HepG2 (cell line): Measurements from ENCODE around the gene MTMR3. TPM values are rescaled to one million over a fixed set of nuclear protein-coding genes. Genes with fewer than 3 reads are reported as not detected.

ENCODE experiments used
- ATAC-seq: fragments of 200-7000 bp; cut with Tn5 transposase; 3 replicates; pipeline ENCODE4 v1.9.1; 2020; ENCODE audit warnings: mild to moderate bottlenecking, moderate library complexity
- BruUV-seq: library from RNA; stranded (reverse); fragments of 400-500 nt; replicated peaks from 2 replicates; lab custom pipeline; 2021; lab: Mats Ljungman, UMichigan
- CTCF ChIA-PET: fragments of 300-600 bp; formaldehyde crosslinking; extraction: SDS; loops from one replicate; lab custom pipeline; 2021; ENCODE audit warnings: low total read pairs, inconsistent platforms, low intra/inter-chr PET ratio; lab: Yijun Ruan, JAX
- POLR2A ChIA-PET: fragments of 350-600 bp; sonication (Branson Sonifier 250); formaldehyde crosslinking; loops from one replicate; lab custom pipeline; 2020; ENCODE audit warnings: antibody characterized with exemption, inconsistent platforms; lab: Yijun Ruan, JAX
- DNase-seq: peaks from one replicate; pipeline ENCODE4 v3.0.0-alpha.2; 2015; ENCODE audit warnings: low spot score
- FAIRE-seq: peaks from 3 replicates; lab custom pipeline; 2011; peaks lifted over from hg19 to GRCh38; lab: Jason Lieb, UNC
- H2AFZ ChIP-seq: one replicate; pipeline ENCODE4 v1.6.1; 2011; ENCODE audit warnings: low read length, inconsistent platforms
- H3K27ac ChIP-seq: fragments of 300-600 bp; 3 replicates; pipeline ENCODE4 v1.8.0; 2011; ENCODE audit warnings: mixed run types, mild to moderate bottlenecking, mixed read lengths, low read length, inconsistent platforms; ENCODE audit not compliant: insufficient read depth; ENCODE audit errors: extremely low read length
- H3K27me3 ChIP-seq, 2 experiments: fragments of 200-600 bp in 1 of 2; 2 replicates in 1 of 2; 3 replicates in 1 of 2; pipeline versions ENCODE4 v1.6.0 to v1.8.0; 2011; ENCODE audit warnings: low read length in 2 of 2, mild to moderate bottlenecking in 2 of 2, moderate library complexity in 2 of 2, inconsistent platforms in 1 of 2; ENCODE audit not compliant: insufficient read depth in 2 of 2, control insufficient read depth in 1 of 2
- H3K36me3 ChIP-seq, 2 experiments: fragments of 200-600 bp in 1 of 2; replicated peaks in 1 of 2; 2 replicates in 1 of 2; 3 replicates in 1 of 2; pipeline versions ENCODE4 v1.5.1 to v1.8.0; 2011; ENCODE audit warnings: low read length in 2 of 2, inconsistent platforms in 1 of 2; ENCODE audit not compliant: insufficient read depth in 2 of 2, control insufficient read depth in 1 of 2
- H3K4me1 ChIP-seq: 2 replicates; pipeline ENCODE4 v1.5.1; 2012; ENCODE audit warnings: low read length, inconsistent platforms; ENCODE audit not compliant: insufficient read depth
- H3K4me2 ChIP-seq: 2 replicates; pipeline ENCODE4 v1.6.0; 2011; ENCODE audit warnings: low read depth, low read length, inconsistent platforms
- H3K4me3 ChIP-seq, 3 experiments: fragments of 200-600 bp in 1 of 3; sonication (generic), shearing (Covaris generic) in 1 of 3; replicated peaks in 1 of 3; 2 replicates each; pipeline ENCODE4 v1.5.1; 2011 to 2016; ENCODE audit warnings: low read length in 3 of 3, inconsistent platforms in 2 of 3, low read depth in 2 of 3, mild to moderate bottlenecking in 2 of 3, control low read depth in 1 of 3, mixed read lengths in 1 of 3; ENCODE audit not compliant: insufficient read depth in 1 of 3
- H3K79me2 ChIP-seq: one replicate; pipeline ENCODE4 v1.6.1; 2011; ENCODE audit warnings: low read length, inconsistent platforms; ENCODE audit not compliant: insufficient read depth
- H3K9ac ChIP-seq: 2 replicates; pipeline ENCODE4 v1.6.0; 2011; ENCODE audit warnings: mild to moderate bottlenecking, low read depth, low read length, inconsistent platforms; ENCODE audit not compliant: insufficient read depth
- H3K9me3 ChIP-seq: 2 replicates; pipeline ENCODE4 v1.5.1; 2012; ENCODE audit warnings: mild to moderate bottlenecking, low read length
- H4K20me1 ChIP-seq: 2 replicates; pipeline ENCODE4 v1.6.0; 2011; ENCODE audit warnings: inconsistent platforms, mild to moderate bottlenecking, low read length, moderate library complexity; ENCODE audit not compliant: insufficient read depth
- CBFB ChIP-seq: sonication (generic); formaldehyde crosslinking; IDR thresholded peaks from 2 replicates; pipeline ENCODE4 v1.4.0; 2020; ENCODE audit warnings: missing genetic modification reagents
- MAFG ChIP-seq: sonication (generic); formaldehyde crosslinking; IDR thresholded peaks from 2 replicates; pipeline ENCODE4 v1.5.1; 2020; ENCODE audit warnings: mild to moderate bottlenecking, missing genetic modification reagents
- MNT ChIP-seq: fragments of 450-650 bp; IDR thresholded peaks from 2 replicates; pipeline ENCODE4 v1.6.1; 2016
- SMAD9 ChIP-seq: sonication (generic); formaldehyde crosslinking; IDR thresholded peaks from 2 replicates; pipeline ENCODE4 v1.5.1; 2020; ENCODE audit warnings: mild to moderate bottlenecking, missing genetic modification reagents
- TCF12 ChIP-seq, 2 experiments: fragments of 450-650 bp in 1 of 2; sonication (generic) in 1 of 2; formaldehyde crosslinking in 1 of 2; IDR thresholded peaks; 2 replicates each; pipeline versions ENCODE4 v1.6.1 to v1.8.0; 2017 to 2022; ENCODE audit warnings: antibody characterized with exemption in 1 of 2, mild to moderate bottlenecking in 1 of 2, missing genetic modification reagents in 1 of 2, moderate library complexity in 1 of 2
- TGIF2 ChIP-seq: IDR thresholded peaks from 2 replicates; pipeline ENCODE4 v1.6.1; 2016; ENCODE audit warnings: control low read depth, missing compliant biosample characterization
- USF2 ChIP-seq, 2 experiments: sonication (generic) in 1 of 2; formaldehyde crosslinking in 1 of 2; IDR thresholded peaks; 2 replicates each; pipeline versions ENCODE4 v1.5.1 to v1.6.1; 2011 to 2020; ENCODE audit warnings: borderline replicate concordance in 1 of 2, low read depth in 1 of 2, low read length in 1 of 2, mild to moderate bottlenecking in 1 of 2, missing genetic modification reagents in 1 of 2, moderate library complexity in 1 of 2
- ZGPAT ChIP-seq: IDR thresholded peaks from 2 replicates; pipeline ENCODE4 v1.6.1; 2016; ENCODE audit warnings: mild to moderate bottlenecking
- ZNF274 ChIP-seq: sonication (generic); formaldehyde crosslinking; IDR thresholded peaks from 2 replicates; pipeline ENCODE4 v1.5.1; 2020; ENCODE audit warnings: mild to moderate bottlenecking, missing genetic modification reagents
- ZNF34 ChIP-seq: sonication (generic); formaldehyde crosslinking; IDR thresholded peaks from 2 replicates; pipeline ENCODE4 v1.4.0; 2020; ENCODE audit warnings: mild to moderate bottlenecking, missing genetic modification reagents, borderline replicate concordance
- ZNF703 ChIP-seq: sonication (generic); formaldehyde crosslinking; IDR thresholded peaks from 2 replicates; pipeline ENCODE4 v1.5.1; 2020; ENCODE audit warnings: missing genetic modification reagents, mild to moderate bottlenecking, moderate library complexity, borderline replicate concordance
- ZNF850 ChIP-seq: sonication (generic); formaldehyde crosslinking; conservative IDR thresholded peaks from 2 replicates; pipeline ENCODE4 v1.9.0; 2021; ENCODE audit warnings: mild to moderate bottlenecking, missing genetic modification reagents
- ZZZ3 ChIP-seq: sonication (generic); formaldehyde crosslinking; IDR thresholded peaks from 2 replicates; pipeline ENCODE4 v1.4.0; 2020; ENCODE audit warnings: missing genetic modification reagents, mild to moderate bottlenecking, borderline replicate concordance
- WGBS: methylation state at CpG from one replicate; pipeline ENCODE4 v1.1.6; 2017; ENCODE audit warnings: low lambda C conversion rate; 5-methylcytosine and 5-hydroxymethylcytosine counted together
- in situ Hi-C: cut with HindIII; loops from 2 replicates; pipeline ENCODE4 v1.10.0; 2017; ENCODE audit warnings: low pct_unique_long_range_greater_than_20kb; ENCODE audit not compliant: extremely low pct_ligation_motif_present
- intact Hi-C: fragments of 100-400 bp; cut with micrococcal nuclease; formaldehyde crosslinking; loops from one replicate; pipeline ENCODE4 v1.10.0; 2022; ENCODE audit not compliant: unreplicated experiment
- polyA plus RNA-seq, 8 experiments: library from polyadenylated mRNA; depleted of rRNA in 3 of 8; stranded (reverse) in 7 of 8; unstranded in 1 of 8; fragments of >200 nt; fragmentation: Illumina TruSeq in 4 of 8; extraction: Trizol in 4 of 8; gene quantifications; 2 replicates each; pipeline versions ENCODE4 v1.2.1 to v1.2.3, GENCODE V29; 2011 to 2016; ENCODE audit warnings: low read depth in 4 of 8, missing spikeins in 1 of 8, mixed read lengths in 1 of 8; ENCODE audit not compliant: insufficient read depth in 1 of 8
- total RNA-seq, 5 experiments: library from RNA; depleted of rRNA; stranded (reverse); fragments of >200 nt; fragmentation: Illumina TruSeq; extraction: Trizol; gene quantifications; 2 replicates each; pipeline ENCODE4 v1.2.3, GENCODE V29; 2016; ENCODE audit warnings: low read depth in 1 of 5
- TF ChIP-seq, protein P1 (sequence below): sonication (generic); formaldehyde crosslinking; IDR thresholded peaks from 2 replicates; pipeline ENCODE4 v1.8.1; 2023; ENCODE audit warnings: missing genetic modification reagents, inconsistent platforms, borderline replicate concordance

MTMR3 gene
- total and polyA plus RNA-seq, 2 of the 13 experiments (the other 11 are each of a cell fraction or from before 2014, with no cell fraction given): 12.6 to 24.8 TPM

- no peak for DNase-seq
- Histone ChIP-seq H3K27me3 (no peaks in the 10 kb centered on the region), H3K9me3 (no peaks in the 10 kb centered on the region), H3K4me2 (no peak overlapping the region), H4K20me1 (0 out of 2 replicates have a peak, but pooled peaks cover 4% of the 10 kb centered on the region), H3K27ac (no peak overlapping the region), H2AFZ (no peak overlapping the region), H3K36me3 (no peaks in the 10 kb centered on the region), H3K9ac (no peak overlapping the region), H3K4me3 (no peak overlapping the region), H3K4me1 (no peaks in the 10 kb centered on the region), H3K79me2 (peaks cover 15% of the 10 kb centered on the region)
- intact Hi-C loops: no loop called here
- ChIA-PET POLR2A (no interaction called here), CTCF (no interaction called here)
- no peak for ATAC-seq
- WGBS: 96% methylated on average over 8 of the region's 8 CpGs
- BruUV-seq: no TSS peak
- in situ Hi-C loops: no loop called here
- FAIRE-seq: no peak
- no peak for TF ChIP-seq MAFG (CRISPR knock-in tag)
- TF ChIP-seq TCF12 (IDR thresholded peaks at IDR 0.05): no peak
- no peak for TF ChIP-seq TCF12 (CRISPR knock-in tag; IDR thresholded peaks at IDR 0.05)
- TF ChIP-seq MNT: no peak
- no peak for TF ChIP-seq ZZZ3
- TF ChIP-seq ZNF850 (CRISPR knock-in tag): no peak
- no peak for TF ChIP-seq ZNF34 (CRISPR knock-in tag)
- TF ChIP-seq ZNF274 (CRISPR knock-in tag): no peak
- TF ChIP-seq USF2 (IDR thresholded peaks at IDR 0.05; ENCODE audit: low read depth, low read length): no peak
- TF ChIP-seq USF2 (CRISPR knock-in tag; IDR thresholded peaks at IDR 0.05; ENCODE audit: borderline replicate concordance): no peak
- no peak for TF ChIP-seq TGIF2 (CRISPR knock-in tag)
- no peak for TF ChIP-seq CBFB (CRISPR knock-in tag)
- TF ChIP-seq ZGPAT: no peak
- TF ChIP-seq ZNF703 (CRISPR knock-in tag): no peak
- TF ChIP-seq, protein P1, sequence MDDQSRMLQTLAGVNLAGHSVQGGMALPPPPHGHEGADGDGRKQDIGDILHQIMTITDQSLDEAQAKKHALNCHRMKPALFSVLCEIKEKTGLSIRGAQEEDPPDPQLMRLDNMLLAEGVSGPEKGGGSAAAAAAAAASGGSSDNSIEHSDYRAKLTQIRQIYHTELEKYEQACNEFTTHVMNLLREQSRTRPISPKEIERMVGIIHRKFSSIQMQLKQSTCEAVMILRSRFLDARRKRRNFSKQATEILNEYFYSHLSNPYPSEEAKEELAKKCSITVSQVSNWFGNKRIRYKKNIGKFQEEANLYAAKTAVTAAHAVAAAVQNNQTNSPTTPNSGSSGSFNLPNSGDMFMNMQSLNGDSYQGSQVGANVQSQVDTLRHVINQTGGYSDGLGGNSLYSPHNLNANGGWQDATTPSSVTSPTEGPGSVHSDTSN: no peak
- no peak for TF ChIP-seq SMAD9 (CRISPR knock-in tag)
These were observed 68.9 kb downstream of the MTMR3 start for GRCh38 chr22:29951791-29952413.
